ENCODE results near the gene KIF5B.

DNA sequence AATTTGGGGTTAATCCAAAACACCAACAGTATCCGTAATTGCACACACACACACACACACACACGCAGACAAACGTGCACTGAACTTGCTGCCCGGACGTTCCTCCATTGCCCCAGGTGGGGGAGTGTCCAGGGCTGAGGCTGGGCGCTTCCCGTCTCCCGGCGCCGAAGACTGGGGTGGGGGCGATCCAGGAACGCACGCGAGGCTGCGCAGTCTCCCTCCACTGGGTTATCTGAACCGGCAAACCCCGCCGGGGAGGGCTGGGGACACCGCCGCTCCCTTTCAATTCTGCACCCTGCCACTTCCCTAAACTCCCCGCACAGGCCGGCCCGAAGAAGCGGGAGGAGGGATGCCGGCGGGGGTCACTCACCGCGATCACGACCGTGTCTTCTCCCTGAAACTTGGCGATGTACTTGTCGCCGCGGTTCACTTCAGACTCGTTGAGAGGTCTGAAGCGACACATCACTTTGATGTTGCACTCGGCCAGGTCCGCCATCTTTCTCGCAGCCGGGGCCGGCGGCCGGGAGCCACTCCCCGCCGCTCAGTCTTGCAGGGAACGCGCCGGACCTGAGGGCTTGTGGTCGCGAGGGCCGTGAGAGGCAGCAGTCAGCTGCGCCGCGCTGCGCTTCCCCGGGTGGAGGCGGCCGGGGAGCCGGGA, 618 bp downstream of the KIF5B start:
- TF ChIP-seq, protein P1, sequence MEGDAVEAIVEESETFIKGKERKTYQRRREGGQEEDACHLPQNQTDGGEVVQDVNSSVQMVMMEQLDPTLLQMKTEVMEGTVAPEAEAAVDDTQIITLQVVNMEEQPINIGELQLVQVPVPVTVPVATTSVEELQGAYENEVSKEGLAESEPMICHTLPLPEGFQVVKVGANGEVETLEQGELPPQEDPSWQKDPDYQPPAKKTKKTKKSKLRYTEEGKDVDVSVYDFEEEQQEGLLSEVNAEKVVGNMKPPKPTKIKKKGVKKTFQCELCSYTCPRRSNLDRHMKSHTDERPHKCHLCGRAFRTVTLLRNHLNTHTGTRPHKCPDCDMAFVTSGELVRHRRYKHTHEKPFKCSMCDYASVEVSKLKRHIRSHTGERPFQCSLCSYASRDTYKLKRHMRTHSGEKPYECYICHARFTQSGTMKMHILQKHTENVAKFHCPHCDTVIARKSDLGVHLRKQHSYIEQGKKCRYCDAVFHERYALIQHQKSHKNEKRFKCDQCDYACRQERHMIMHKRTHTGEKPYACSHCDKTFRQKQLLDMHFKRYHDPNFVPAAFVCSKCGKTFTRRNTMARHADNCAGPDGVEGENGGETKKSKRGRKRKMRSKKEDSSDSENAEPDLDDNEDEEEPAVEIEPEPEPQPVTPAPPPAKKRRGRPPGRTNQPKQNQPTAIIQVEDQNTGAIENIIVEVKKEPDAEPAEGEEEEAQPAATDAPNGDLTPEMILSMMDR (IDR thresholded peaks at IDR 0.05; ENCODE audit: low read length): no peak
- TF ChIP-seq EZH2 (IDR thresholded peaks at IDR 0.05; ENCODE audit: borderline replicate concordance, low read length): no peak

All from OCI-LY1 (cell line).